ENCODE data around the gene C1orf167.

DNA sequence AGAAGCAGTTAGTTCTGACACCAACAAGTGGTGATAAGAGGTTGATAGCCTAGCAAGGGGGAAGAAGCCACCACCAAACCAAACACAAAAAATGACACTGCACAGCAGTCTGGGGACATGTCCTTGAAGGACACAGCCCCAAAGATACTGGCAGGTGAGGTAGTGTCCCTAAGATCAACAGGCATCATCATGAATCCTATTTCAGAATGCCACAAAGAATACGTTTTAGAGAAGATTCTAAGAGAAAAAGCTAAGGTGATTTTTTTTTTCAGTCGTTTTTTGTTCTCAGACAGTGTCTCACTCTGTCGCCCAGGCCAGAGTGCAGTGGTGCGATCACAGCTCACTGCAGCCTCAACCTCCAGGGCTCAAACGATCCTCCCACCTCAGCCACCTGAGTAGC lies 24.2 kb downstream of the C1orf167 start:
- TF ChIP-seq, protein P1, sequence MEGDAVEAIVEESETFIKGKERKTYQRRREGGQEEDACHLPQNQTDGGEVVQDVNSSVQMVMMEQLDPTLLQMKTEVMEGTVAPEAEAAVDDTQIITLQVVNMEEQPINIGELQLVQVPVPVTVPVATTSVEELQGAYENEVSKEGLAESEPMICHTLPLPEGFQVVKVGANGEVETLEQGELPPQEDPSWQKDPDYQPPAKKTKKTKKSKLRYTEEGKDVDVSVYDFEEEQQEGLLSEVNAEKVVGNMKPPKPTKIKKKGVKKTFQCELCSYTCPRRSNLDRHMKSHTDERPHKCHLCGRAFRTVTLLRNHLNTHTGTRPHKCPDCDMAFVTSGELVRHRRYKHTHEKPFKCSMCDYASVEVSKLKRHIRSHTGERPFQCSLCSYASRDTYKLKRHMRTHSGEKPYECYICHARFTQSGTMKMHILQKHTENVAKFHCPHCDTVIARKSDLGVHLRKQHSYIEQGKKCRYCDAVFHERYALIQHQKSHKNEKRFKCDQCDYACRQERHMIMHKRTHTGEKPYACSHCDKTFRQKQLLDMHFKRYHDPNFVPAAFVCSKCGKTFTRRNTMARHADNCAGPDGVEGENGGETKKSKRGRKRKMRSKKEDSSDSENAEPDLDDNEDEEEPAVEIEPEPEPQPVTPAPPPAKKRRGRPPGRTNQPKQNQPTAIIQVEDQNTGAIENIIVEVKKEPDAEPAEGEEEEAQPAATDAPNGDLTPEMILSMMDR (IDR thresholded peaks at IDR 0.05), result no peak
- TF ChIP-seq EZH2phosphoT487 (IDR thresholded peaks at IDR 0.05), result no peak
